Mesenchymal stem cell (in vitro differentiated cells and primary cell): ENCODE measurements around the gene FERMT2.
"Not testable (repeated sequence)": the region's sequence is repeated elsewhere in the genome, so short reads cannot be mapped to it uniquely, and the experiment has no call there.

Experiments used
- DNase-seq: peaks from one replicate; pipeline ENCODE4 v3.0.0-alpha.2; 2013
- H2AFZ ChIP-seq: one replicate; pipeline ENCODE4 v1.6.1; 2013; ENCODE audit warnings: low read depth, mild to moderate bottlenecking, control low read depth, inconsistent platforms, low read length, moderate library complexity
- H2AK5ac ChIP-seq: 2 replicates; pipeline ENCODE4 v1.6.1; 2013; ENCODE audit warnings: low read length, moderate library complexity, mild to moderate bottlenecking, inconsistent platforms; ENCODE audit not compliant: severe bottlenecking
- H2BK120ac ChIP-seq: one replicate; pipeline ENCODE4 v1.6.1; 2013; ENCODE audit warnings: low read depth, mild to moderate bottlenecking, inconsistent platforms, low read length, moderate library complexity
- H2BK12ac ChIP-seq, 2 experiments: one replicate each; pipeline ENCODE4 v1.6.1; 2013; ENCODE audit warnings: inconsistent platforms in 2 of 2, low read length in 2 of 2, mild to moderate bottlenecking in 2 of 2, moderate library complexity in 2 of 2, control low read depth in 1 of 2
- H2BK15ac ChIP-seq: one replicate; pipeline ENCODE4 v1.6.1; 2013; ENCODE audit warnings: mild to moderate bottlenecking, low read depth, inconsistent platforms; ENCODE audit not compliant: poor library complexity, severe bottlenecking
- H2BK5ac ChIP-seq: 2 replicates; pipeline ENCODE4 v1.6.1; 2013; ENCODE audit warnings: low read depth, mild to moderate bottlenecking, low read length, control low read depth, inconsistent platforms; ENCODE audit not compliant: poor library complexity, severe bottlenecking
- H3K14ac ChIP-seq, 2 experiments: one replicate each; pipeline ENCODE4 v1.6.1; 2013; ENCODE audit warnings: inconsistent platforms in 2 of 2, low read length in 2 of 2, control low read depth in 1 of 2, mild to moderate bottlenecking in 1 of 2, moderate library complexity in 1 of 2
- H3K18ac ChIP-seq, 2 experiments: one replicate each; pipeline ENCODE4 v1.6.1; 2013; ENCODE audit warnings: inconsistent platforms in 2 of 2, low read length in 2 of 2, control low read depth in 1 of 2, low read depth in 1 of 2, mild to moderate bottlenecking in 1 of 2
- H3K23ac ChIP-seq, 2 experiments: one replicate each; pipeline ENCODE4 v1.6.1; 2013; ENCODE audit warnings: inconsistent platforms in 2 of 2, low read length in 2 of 2, mild to moderate bottlenecking in 2 of 2, moderate library complexity in 2 of 2, control low read depth in 1 of 2
- H3K27ac ChIP-seq: 2 replicates; pipeline ENCODE4 v1.5.1; 2013; ENCODE audit warnings: mild to moderate bottlenecking, moderate library complexity, low read length, control low read depth, inconsistent platforms; ENCODE audit not compliant: poor library complexity, severe bottlenecking
- H3K27me3 ChIP-seq, 2 experiments: 2 replicates each; pipeline versions ENCODE4 v1.6.1 to v1.7.0; 2013; ENCODE audit warnings: low read length in 2 of 2, mild to moderate bottlenecking in 2 of 2, moderate library complexity in 2 of 2, control low read depth in 1 of 2, inconsistent platforms in 1 of 2; ENCODE audit not compliant: control insufficient read depth in 1 of 2, insufficient read depth in 1 of 2
- H3K36me3 ChIP-seq, 2 experiments: 2 replicates each; pipeline versions ENCODE4 v1.6.1 to v1.7.0; 2013; ENCODE audit warnings: low read length in 2 of 2, control low read depth in 1 of 2, inconsistent platforms in 1 of 2, low read depth in 1 of 2, mild to moderate bottlenecking in 1 of 2; ENCODE audit not compliant: insufficient read depth in 2 of 2, control insufficient read depth in 1 of 2
- H3K4ac ChIP-seq, 2 experiments: one replicate each; pipeline ENCODE4 v1.6.1; 2013; ENCODE audit warnings: inconsistent platforms in 2 of 2, low read length in 2 of 2, mild to moderate bottlenecking in 2 of 2, moderate library complexity in 2 of 2, control low read depth in 1 of 2, low read depth in 1 of 2
- H3K4me1 ChIP-seq: 2 replicates; pipeline ENCODE4 v1.6.1; 2013; ENCODE audit warnings: low read depth, low read length, control low read depth; ENCODE audit not compliant: control insufficient read depth, insufficient read depth
- H3K4me2 ChIP-seq: 2 replicates; pipeline ENCODE4 v1.6.1; 2013; ENCODE audit warnings: low read length, mild to moderate bottlenecking, inconsistent platforms; ENCODE audit not compliant: poor library complexity, severe bottlenecking
- H3K4me3 ChIP-seq, 2 experiments: 2 replicates each; pipeline versions ENCODE4 v1.5.1 to v1.7.0; 2013; ENCODE audit warnings: low read length in 2 of 2, mild to moderate bottlenecking in 2 of 2, control low read depth in 1 of 2, low read depth in 1 of 2; ENCODE audit not compliant: insufficient read depth in 1 of 2
- H3K79me1 ChIP-seq: replicated peaks from 2 replicates; pipeline ENCODE4 v1.6.1; 2013; ENCODE audit warnings: mild to moderate bottlenecking, control low read depth, low read length, inconsistent platforms; ENCODE audit not compliant: poor library complexity, severe bottlenecking
- H3K9ac ChIP-seq: 2 replicates; pipeline ENCODE4 v1.7.0; 2013; ENCODE audit warnings: mild to moderate bottlenecking, low read length, moderate library complexity
- H3K9me3 ChIP-seq: 2 replicates; pipeline ENCODE4 v1.7.0; 2013; ENCODE audit warnings: mild to moderate bottlenecking, low read length; ENCODE audit not compliant: control insufficient read depth
- H4K8ac ChIP-seq: one replicate; pipeline ENCODE4 v1.6.1; 2013; ENCODE audit warnings: inconsistent platforms, mild to moderate bottlenecking, low read length, moderate library complexity
- H4K91ac ChIP-seq: one replicate; pipeline ENCODE4 v1.6.1; 2013; ENCODE audit warnings: mild to moderate bottlenecking, low read length, inconsistent platforms
- WGBS: methylation state at CpG from one replicate; pipeline ENCODE4 v1.1.7; 2013; ENCODE audit warnings: mixed read lengths; 5-methylcytosine and 5-hydroxymethylcytosine counted together

The FERMT2 gene

DNA sequence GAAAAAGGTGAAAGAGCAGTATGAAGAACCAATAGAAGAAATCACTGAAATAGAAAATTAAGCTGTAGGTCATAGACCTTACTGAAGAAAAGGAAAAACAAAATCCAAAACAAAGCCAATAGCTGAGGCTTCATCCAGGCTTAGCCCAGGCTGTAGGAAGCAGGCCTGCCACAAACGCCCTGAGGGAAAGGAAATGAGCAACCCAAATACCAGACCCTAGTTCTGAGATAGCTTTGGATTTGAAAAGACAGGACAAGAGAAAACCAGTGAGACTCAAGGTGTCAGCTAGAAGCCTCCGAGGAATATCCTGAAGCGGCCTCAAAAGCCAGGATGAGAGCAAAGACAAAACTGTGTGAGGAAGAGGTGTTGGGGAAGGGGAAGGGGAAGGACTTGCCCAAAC lies 79.2 kb downstream of the FERMT2 start:
- H3K4ac ChIP-seq = no peak overlapping the region
- H3K18ac ChIP-seq = no peak overlapping the region
- no peak overlapping the region for H3K14ac ChIP-seq
- no peak overlapping the region for H4K91ac ChIP-seq
- H2BK5ac ChIP-seq = no peak overlapping the region
- H3K9me3 ChIP-seq = no peaks in the 10 kb centered on the region
- no peak overlapping the region for H3K4me2 ChIP-seq
- H3K23ac ChIP-seq = no peak overlapping the region
- no peak overlapping the region for H3K4me3 ChIP-seq
- no peak overlapping the region for H4K8ac ChIP-seq
- no peak overlapping the region for H2AFZ ChIP-seq
- H3K79me1 ChIP-seq = peaks cover 25% of the 10 kb centered on the region
- H3K9ac ChIP-seq = no peak overlapping the region
- no peak overlapping the region for H2BK15ac ChIP-seq
- 92% methylated on average over 3 of the region's 3 CpGs for WGBS
- H3K4me1 ChIP-seq = no peaks in the 10 kb centered on the region
- H3K27ac ChIP-seq = no peak overlapping the region
- H3K36me3 ChIP-seq = peaks cover 29 to 93% of the 10 kb centered on the region in 2 experiments
- H2BK12ac ChIP-seq = no peak overlapping the region
- H2AK5ac ChIP-seq = no peak overlapping the region
- no peaks in the 10 kb centered on the region for H3K27me3 ChIP-seq
- DNase-seq = no peak
- H2BK120ac ChIP-seq = no peak overlapping the region

DNA sequence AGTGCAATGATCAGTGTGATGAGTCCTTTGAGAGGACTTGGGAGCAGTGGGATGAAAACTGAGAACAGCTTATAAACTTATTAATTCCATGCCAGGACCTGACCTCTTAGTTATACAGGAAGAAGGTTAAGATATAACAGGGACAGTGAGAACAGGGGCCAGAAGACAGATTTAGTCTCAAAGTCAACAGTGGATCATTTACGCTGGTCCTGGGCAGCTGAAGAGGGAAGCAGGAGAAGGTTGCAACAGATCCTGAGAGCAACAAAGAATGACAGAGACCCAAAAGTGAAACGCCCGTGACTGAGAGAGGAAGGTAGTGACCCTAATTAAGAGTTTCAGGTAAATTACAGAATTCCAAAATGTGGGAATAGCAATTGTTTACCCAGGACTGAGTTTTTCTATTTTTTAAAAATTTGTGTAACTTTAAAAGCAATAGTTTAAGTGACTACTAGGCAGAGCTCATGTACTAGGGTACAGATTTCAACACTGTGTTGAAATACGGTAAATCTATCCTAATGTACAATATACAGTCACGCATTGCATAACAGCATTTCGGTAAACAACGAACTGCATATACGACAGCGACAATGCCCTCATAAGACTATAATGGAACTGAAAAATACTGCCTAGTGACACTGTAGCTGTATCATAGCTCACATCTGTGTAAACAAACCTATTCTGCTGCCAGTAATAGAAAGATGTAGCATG lies 81.8 kb downstream of the FERMT2 start:
- Histone ChIP-seq H3K79me1 (peaks cover 31% of the 10 kb centered on the region), H2BK5ac (no peak overlapping the region), H3K36me3 (peaks cover 39 to 94% of the 10 kb centered on the region in 2 experiments), H3K4me2 (no peak overlapping the region), H3K18ac (no peak overlapping the region), H2AK5ac (no peak overlapping the region), H2BK12ac (no peak overlapping the region), H4K91ac (no peak overlapping the region), H2BK120ac (no peak overlapping the region), H3K23ac (no peak overlapping the region), H2BK15ac (no peak overlapping the region), H3K4me3 (no peak overlapping the region), H3K27ac (no peak overlapping the region), H3K9me3 (no peaks in the 10 kb centered on the region), H3K14ac (no peak overlapping the region), H3K27me3 (no peaks in the 10 kb centered on the region), H2AFZ (no peak overlapping the region), H3K9ac (no peak overlapping the region), H4K8ac (no peak overlapping the region), H3K4ac (no peak overlapping the region), H3K4me1 (no peaks in the 10 kb centered on the region)
- DNase-seq = no peak
- WGBS = 97% methylated on average over 9 of the region's 9 CpGs

GRCh38 chr14:52864893-52865292 lies 86.0 kb downstream of the FERMT2 start:
- H3K27me3 ChIP-seq, H2BK120ac ChIP-seq, H2BK5ac ChIP-seq, H2AFZ ChIP-seq, H3K4ac ChIP-seq, H3K9ac ChIP-seq, H3K4me1 ChIP-seq, DNase-seq, H3K14ac ChIP-seq, H2BK15ac ChIP-seq, H2BK12ac ChIP-seq, H3K27ac ChIP-seq, H3K4me2 ChIP-seq, H3K4me3 ChIP-seq, H4K8ac ChIP-seq, H3K9me3 ChIP-seq, H4K91ac ChIP-seq, H3K23ac ChIP-seq, H2AK5ac ChIP-seq: not testable (repeated sequence)
- H3K36me3 ChIP-seq = peaks cover 22 to 89% of the 10 kb centered on the region in 2 experiments
- H3K18ac ChIP-seq = peak overlapping the region in 1 of 2 experiments; percentile 21
- peaks cover 23% of the 10 kb centered on the region for H3K79me1 ChIP-seq
- 95% methylated on average over 6 of the region's 7 CpGs for WGBS

GRCh38 chr14:52863334-52863700 lies 87.5 kb downstream of the FERMT2 start:
- H3K79me1 ChIP-seq = peaks cover 17% of the 10 kb centered on the region
- H2BK15ac ChIP-seq = no peak overlapping the region
- no CpG with 5 or more reads among the region's 1 CpG for WGBS
- no peak overlapping the region for H3K27ac ChIP-seq
- H3K18ac ChIP-seq = no peak overlapping the region
- H3K9me3 ChIP-seq = no peaks in the 10 kb centered on the region
- no peak overlapping the region for H2BK120ac ChIP-seq
- H3K27me3 ChIP-seq = no peaks in the 10 kb centered on the region
- H3K9ac ChIP-seq = peak overlapping the region; percentile 88
- H4K91ac ChIP-seq = no peak overlapping the region
- H2BK5ac ChIP-seq = no peak overlapping the region
- no peak overlapping the region for H4K8ac ChIP-seq
- no peak overlapping the region for H3K23ac ChIP-seq
- H3K4ac ChIP-seq = no peak overlapping the region
- peaks cover 2% of the 10 kb centered on the region for H3K4me1 ChIP-seq
- peak; percentile 56 for DNase-seq
- peak overlapping the region in 1 of 2 experiments; percentile 45 for H3K4me3 ChIP-seq
- no peak overlapping the region for H3K14ac ChIP-seq
- H3K4me2 ChIP-seq = no peak overlapping the region
- H2AK5ac ChIP-seq = no peak overlapping the region
- H2AFZ ChIP-seq = no peak overlapping the region
- H2BK12ac ChIP-seq = no peak overlapping the region
- H3K36me3 ChIP-seq = peaks cover 17 to 88% of the 10 kb centered on the region in 2 experiments
